Neural cell (in vitro differentiated cells): Measurements from ENCODE around the gene IDH1. TPM values are rescaled to one million over a fixed set of nuclear protein-coding genes. Genes with fewer than 3 reads are reported as not detected.
A peak's percentile ranks its signal among the peaks of the same experiment; 100 is the strongest.

ENCODE experiments used
- H2AFZ ChIP-seq: fragments of 200-600, 300-800 bp; sonication (generic), shearing (Covaris generic); 2 replicates; pipeline ENCODE4 v1.6.0; 2014; ENCODE audit warnings: low read depth, mild to moderate bottlenecking, antibody characterized with exemption, low read length, moderate library complexity
- H3F3A ChIP-seq: fragments of 200-600 bp; shearing (Covaris generic); 2 replicates; pipeline ENCODE4 v1.6.1; 2016; ENCODE audit warnings: mild to moderate bottlenecking, moderate library complexity, mixed read lengths, antibody characterized with exemption, low read length; ENCODE audit not compliant: insufficient read depth, poor library complexity, severe bottlenecking
- H3K27ac ChIP-seq: fragments of 200-600, 300-800 bp; sonication (generic), shearing (Covaris generic); 2 replicates; pipeline ENCODE4 v1.5.1; 2014; ENCODE audit warnings: mild to moderate bottlenecking, low read length, moderate library complexity
- H3K27me3 ChIP-seq: fragments of 300-800, 200-600 bp; sonication (generic), shearing (Covaris generic); 2 replicates; pipeline ENCODE4 v1.6.0; 2014; ENCODE audit warnings: mild to moderate bottlenecking, low read depth, low read length, moderate library complexity; ENCODE audit not compliant: insufficient read depth
- H3K36me3 ChIP-seq: fragments of 300-800, 200-600 bp; sonication (generic), shearing (Covaris generic); 2 replicates; pipeline ENCODE4 v1.5.1; 2014; ENCODE audit warnings: mild to moderate bottlenecking, antibody characterized with exemption, low read length, moderate library complexity; ENCODE audit not compliant: insufficient read depth
- H3K4me2 ChIP-seq: fragments of 300-800, 200-600 bp; sonication (generic), shearing (Covaris generic); 2 replicates; pipeline ENCODE4 v1.6.0; 2014; ENCODE audit warnings: mild to moderate bottlenecking, low read length
- H3K4me3 ChIP-seq: fragments of 300-800, 200-600 bp; sonication (generic), shearing (Covaris generic); 2 replicates; pipeline ENCODE4 v1.5.1; 2014; ENCODE audit warnings: mild to moderate bottlenecking, low read length, moderate library complexity
- H3K79me2 ChIP-seq: fragments of 200-600 bp; shearing (Covaris generic); replicated peaks from 2 replicates; pipeline ENCODE4 v1.6.0; 2014; ENCODE audit warnings: mild to moderate bottlenecking, low read length, moderate library complexity; ENCODE audit not compliant: insufficient read depth
- H3K9ac ChIP-seq: fragments of 300-800, 200-600 bp; sonication (generic), shearing (Covaris generic); 2 replicates; pipeline ENCODE4 v1.6.1; 2016; ENCODE audit warnings: mild to moderate bottlenecking, low read length, mixed read lengths
- H3K9me2 ChIP-seq: fragments of 200-600 bp; shearing (Covaris generic); 2 replicates; pipeline ENCODE4 v1.6.1; 2016; ENCODE audit warnings: mild to moderate bottlenecking, low read length, mixed read lengths; ENCODE audit not compliant: insufficient read depth
- H3K9me3 ChIP-seq: fragments of 200-600, 300-800 bp; sonication (generic), shearing (Covaris generic); 2 replicates; pipeline ENCODE4 v1.6.1; 2016; ENCODE audit warnings: mild to moderate bottlenecking, mixed run types, low read length, moderate library complexity, mixed read lengths
- H4K20me1 ChIP-seq: fragments of 200-600 bp; shearing (Covaris generic); 2 replicates; pipeline ENCODE4 v1.6.1; 2016; ENCODE audit warnings: mild to moderate bottlenecking, mixed run types; ENCODE audit not compliant: insufficient read depth
- CTCF ChIP-seq: fragments of 450-650 bp; IDR thresholded peaks from 2 replicates; pipeline ENCODE4 v1.5.1; 2014; ENCODE audit warnings: antibody characterized with exemption, mild to moderate bottlenecking, moderate library complexity; ENCODE audit not compliant: poor library complexity, severe bottlenecking
- EP300 ChIP-seq: fragments of 450-650 bp; conservative IDR thresholded peaks from 2 replicates; pipeline ENCODE4 v1.6.1; 2014; ENCODE audit warnings: antibody characterized with exemption, mild to moderate bottlenecking, moderate library complexity; ENCODE audit not compliant: poor library complexity, severe bottlenecking
- EZH2 ChIP-seq: fragments of 200-600, 300-800 bp; shearing (Covaris generic), sonication (generic); IDR thresholded peaks from 2 replicates; pipeline ENCODE4 v1.6.1; 2014; ENCODE audit warnings: antibody characterized with exemption, low read length, borderline replicate concordance, mild to moderate bottlenecking; ENCODE audit not compliant: insufficient read depth, poor library complexity, severe bottlenecking
- MXI1 ChIP-seq: fragments of 450-650 bp; conservative IDR thresholded peaks from 2 replicates; pipeline ENCODE4 v1.6.1; 2014; ENCODE audit warnings: antibody characterized with exemption, mild to moderate bottlenecking; ENCODE audit not compliant: poor library complexity, severe bottlenecking
- POLR2AphosphoS5 ChIP-seq: IDR thresholded peaks from 2 replicates; pipeline ENCODE4 v1.6.1; 2012
- RAD21 ChIP-seq: fragments of 450-650 bp; conservative IDR thresholded peaks from 2 replicates; pipeline ENCODE4 v1.6.1; 2014; ENCODE audit warnings: antibody characterized with exemption, mild to moderate bottlenecking, moderate library complexity
- REST ChIP-seq: IDR thresholded peaks from 2 replicates; pipeline ENCODE4 v1.6.1; 2012; ENCODE audit warnings: borderline replicate concordance
- SMC3 ChIP-seq: fragments of 450-650 bp; conservative IDR thresholded peaks from 2 replicates; pipeline ENCODE4 v1.6.1; 2014; ENCODE audit warnings: antibody characterized with exemption, mild to moderate bottlenecking, moderate library complexity; ENCODE audit not compliant: poor library complexity
- TAF1 ChIP-seq: IDR thresholded peaks from 2 replicates; pipeline ENCODE4 v1.6.1; 2012; ENCODE audit warnings: low read depth
- polyA plus RNA-seq: library from polyadenylated mRNA; depleted of rRNA; stranded (reverse); fragments of >200 nt; gene quantifications from 2 replicates; pipeline ENCODE4 v1.2.3, GENCODE V29; 2014

Gene IDH1
- polyA plus RNA-seq, 1 donor from 2014 or later: 354 TPM

GRCh38 chr2:208253600-208254117 lies 1.2 kb downstream of the IDH1 start:
- Histone ChIP-seq H3K9ac (peak overlapping the region; percentile 92), H3K27me3 (no peaks in the 10 kb centered on the region), H3K4me2 (peak overlapping the region; percentile 97), H3F3A (peaks cover 5% of the 10 kb centered on the region), H3K79me2 (peaks cover 43% of the 10 kb centered on the region), H3K9me2 (no peaks in the 10 kb centered on the region), H3K36me3 (no peaks in the 10 kb centered on the region), H2AFZ (peak overlapping the region; percentile 6), H3K27ac (peak overlapping the region; percentile 94), H3K4me3 (peak overlapping the region; percentile 91), H3K9me3 (no peaks in the 10 kb centered on the region), H4K20me1 (no peaks in the 10 kb centered on the region)
- no peak for TF ChIP-seq EP300
- TF ChIP-seq CTCF: no peak
- TF ChIP-seq TAF1: no peak
- TF ChIP-seq EZH2: no peak
- no peak for TF ChIP-seq REST
- no peak for TF ChIP-seq RAD21
- no peak for TF ChIP-seq SMC3
- no peak for TF ChIP-seq POLR2AphosphoS5
- no peak for TF ChIP-seq MXI1

GRCh38 chr2:208252716-208253492 lies 2.0 kb downstream of the IDH1 start:
- Histone ChIP-seq H3K4me3 (peak overlapping the region; percentile 91), H3K9ac (peak overlapping the region; percentile 92), H4K20me1 (no peaks in the 10 kb centered on the region), H3K27ac (no peak overlapping the region), H3K27me3 (no peaks in the 10 kb centered on the region), H3K36me3 (peaks cover 2% of the 10 kb centered on the region), H3K9me2 (no peaks in the 10 kb centered on the region), H2AFZ (no peak overlapping the region), H3K4me2 (peak overlapping the region; percentile 97), H3K79me2 (peaks cover 43% of the 10 kb centered on the region), H3F3A (peaks cover 5% of the 10 kb centered on the region), H3K9me3 (no peaks in the 10 kb centered on the region)
- TF ChIP-seq SMC3 (no peak), RAD21 (no peak), EZH2 (no peak), POLR2AphosphoS5 (no peak), CTCF (no peak), EP300 (no peak), REST (no peak), MXI1 (no peak), TAF1 (no peak)
